Adrenal gland (tissue), 12 donors: ENCODE data around the gene LHFPL6. TPM values are rescaled to one million over a fixed set of nuclear protein-coding genes. Genes with fewer than 3 reads are reported as not detected.

Source experiments
- DNase-seq, 7 donors: peaks; one replicate each; pipeline ENCODE4 v3.0.0-alpha.2; 2019 to 2020
- H3K27ac ChIP-seq, 5 donors: fragments of 200-600 bp; sonication (generic) in 4 of 5; 1 replicate in 3 of 5; 2 replicates in 2 of 5; pipeline versions ENCODE4 v1.5.1 to v1.8.0; 2016 to 2020; ENCODE audit warnings: mild to moderate bottlenecking in 1 of 5
- H3K27me3 ChIP-seq: fragments of 200-600 bp; 2 replicates; pipeline ENCODE4 v1.8.0; 2021
- H3K36me3 ChIP-seq, 2 donors: fragments of 200-600 bp; replicated peaks in 1 of 2; 1 replicate in 1 of 2; 2 replicates in 1 of 2; pipeline versions ENCODE4 v1.5.1 to v1.8.0; 2018 to 2022
- H3K4me1 ChIP-seq, 2 donors: fragments of 200-600 bp; replicated peaks in 1 of 2; 1 replicate in 1 of 2; 2 replicates in 1 of 2; pipeline versions ENCODE4 v1.5.1 to v1.8.0; 2018 to 2021
- H3K4me3 ChIP-seq, 4 donors: fragments of 200-600 bp; sonication (generic) in 3 of 4; one replicate each; pipeline ENCODE4 v1.5.1; 2016 to 2018
- H3K9me3 ChIP-seq, 3 donors: fragments of 200-600 bp; sonication (generic) in 1 of 3; replicated peaks in 1 of 3; 1 replicate in 2 of 3; 2 replicates in 1 of 3; pipeline versions ENCODE4 v1.5.1 to v1.8.0; 2016 to 2021
- POLR2A ChIP-seq, 2 donors: fragments of 450-650 bp; IDR thresholded peaks; one replicate each; pipeline ENCODE4 v1.6.1; 2017; ENCODE audit warnings: antibody characterized with exemption in 2 of 2, mild to moderate bottlenecking in 2 of 2, moderate library complexity in 1 of 2
- WGBS, 4 donors: extraction: QIAGEN DNeasy Blood & Tissue Kit in 2 of 4; methylation state at CpG; one replicate each; pipeline versions ENCODE4 v1.1.5 to v1.1.7; 2013 to 2017; 5-methylcytosine and 5-hydroxymethylcytosine counted together
- intact Hi-C, 2 donors: fragments of 100-400 bp; cut with DNase I; formaldehyde crosslinking; loops; one replicate each; pipeline versions ENCODE4 v1.14.1 to v1.15.0; 2022 to 2023
- polyA plus RNA-seq, 3 donors: library from polyadenylated mRNA; stranded (reverse); fragments of 200-250 nt in 2 of 3; fragments of 350-450 nt in 1 of 3; fragmentation: Illumina TruSeq in 1 of 3; extraction: RNeasy Lipid Tissue Mini Kit (QIAGEN cat#74804) in 1 of 3; gene quantifications; one replicate each; pipeline ENCODE4 v1.2.3, GENCODE V29; 2013 to 2014
- total RNA-seq, 9 donors: library from RNA; depleted of rRNA in 4 of 9; stranded (reverse); fragments of >200 nt in 4 of 9; fragments of 120-200 nt in 1 of 9; fragmentation: NEBNext Ultra II Directional in 1 of 9; extraction: Animal tissue kit (Norgen Biotek cat#: 25700) in 1 of 9; gene quantifications; one replicate each; pipeline versions ENCODE4 v1.1.0 to v1.2.4, GENCODE V29; 2013 to 2023
- TF ChIP-seq, protein P1 (sequence below), 6 experiments: fragments of 450-650 bp in 4 of 6; fragments of 200-600 bp in 2 of 6; sonication (generic) in 1 of 6; IDR thresholded peaks; 1 replicate in 5 of 6; 2 replicates in 1 of 6; pipeline versions ENCODE4 v1.5.1 to v1.8.0; 2016 to 2021; ENCODE audit warnings: antibody characterized with exemption in 6 of 6, mild to moderate bottlenecking in 2 of 6, moderate library complexity in 1 of 6
- donor health status: healthy with polysubstance abuse.
- donor health status: Bipolar disorder and iron deficiency.
- donor health status: DM: yes; HTN: yes; CAD: no.
- donor health status: DM: no; HTN: no; CAD: no.
- donor health status: DM: no; HTN: no; CAD: no.
- donor health status: DM: yes; HTN: yes; CAD: no.

Gene LHFPL6
- total and polyA plus RNA-seq, 12 donors = 28.9 to 113 (median 46.6) TPM

DNA sequence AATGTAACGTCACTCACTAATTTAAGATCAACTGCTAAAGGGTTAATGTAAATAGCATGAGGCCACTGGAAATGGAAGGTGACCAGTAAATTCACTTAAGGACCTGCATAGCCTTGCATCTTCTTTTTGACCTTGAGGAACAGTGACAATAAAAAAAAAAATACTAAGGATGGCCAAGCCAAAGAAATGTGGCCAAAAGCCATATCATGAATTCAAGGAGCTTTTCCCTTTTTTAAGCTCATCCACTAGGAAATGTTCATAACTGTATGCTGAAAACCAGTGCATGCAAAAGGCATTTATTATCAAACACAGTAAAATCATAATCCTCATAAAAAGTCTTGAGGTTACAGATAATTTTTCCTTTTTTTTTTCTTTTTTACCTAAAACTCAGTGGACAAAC is 77.5 kb downstream of the LHFPL6 start:
- no peak for DNase-seq
- 30 to 44% (median 40%) methylated on average over 1 of the region's 1 CpG for WGBS, 4 donors
- H3K4me1 ChIP-seq = peaks cover 5 to 23% of the 10 kb centered on the region in 2 donors
- no peak overlapping the region for H3K27ac ChIP-seq
- H3K4me3 ChIP-seq = no peak overlapping the region
- TF ChIP-seq, protein P1, sequence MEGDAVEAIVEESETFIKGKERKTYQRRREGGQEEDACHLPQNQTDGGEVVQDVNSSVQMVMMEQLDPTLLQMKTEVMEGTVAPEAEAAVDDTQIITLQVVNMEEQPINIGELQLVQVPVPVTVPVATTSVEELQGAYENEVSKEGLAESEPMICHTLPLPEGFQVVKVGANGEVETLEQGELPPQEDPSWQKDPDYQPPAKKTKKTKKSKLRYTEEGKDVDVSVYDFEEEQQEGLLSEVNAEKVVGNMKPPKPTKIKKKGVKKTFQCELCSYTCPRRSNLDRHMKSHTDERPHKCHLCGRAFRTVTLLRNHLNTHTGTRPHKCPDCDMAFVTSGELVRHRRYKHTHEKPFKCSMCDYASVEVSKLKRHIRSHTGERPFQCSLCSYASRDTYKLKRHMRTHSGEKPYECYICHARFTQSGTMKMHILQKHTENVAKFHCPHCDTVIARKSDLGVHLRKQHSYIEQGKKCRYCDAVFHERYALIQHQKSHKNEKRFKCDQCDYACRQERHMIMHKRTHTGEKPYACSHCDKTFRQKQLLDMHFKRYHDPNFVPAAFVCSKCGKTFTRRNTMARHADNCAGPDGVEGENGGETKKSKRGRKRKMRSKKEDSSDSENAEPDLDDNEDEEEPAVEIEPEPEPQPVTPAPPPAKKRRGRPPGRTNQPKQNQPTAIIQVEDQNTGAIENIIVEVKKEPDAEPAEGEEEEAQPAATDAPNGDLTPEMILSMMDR (IDR thresholded peaks at IDR 0.05) = no peak
- TF ChIP-seq POLR2A (IDR thresholded peaks at IDR 0.05) = no peak
- intact Hi-C loops = no loop called here
- no peaks in the 10 kb centered on the region for H3K36me3 ChIP-seq
- no peaks in the 10 kb centered on the region for H3K27me3 ChIP-seq
- H3K9me3 ChIP-seq = no peaks in the 10 kb centered on the region

DNA sequence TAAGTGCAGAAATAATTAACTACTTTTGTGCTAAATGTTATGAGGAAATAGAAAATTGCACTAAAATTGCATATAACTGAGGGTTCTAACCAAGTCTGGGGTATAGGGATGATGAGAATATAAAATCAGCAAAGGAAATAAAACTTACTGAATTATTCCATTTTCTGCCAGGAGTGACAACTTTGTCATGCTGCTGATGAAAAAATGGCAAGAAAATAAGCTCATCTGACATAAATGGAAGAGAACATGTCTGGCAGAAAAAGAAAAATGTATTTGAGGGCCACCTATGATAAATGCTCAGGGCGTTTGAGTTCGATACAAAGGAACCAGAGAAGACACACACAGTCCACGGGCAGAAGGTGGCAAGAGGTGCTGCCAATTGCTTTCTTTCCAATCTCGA is 78.2 kb downstream of the LHFPL6 start:
- no peak for TF ChIP-seq POLR2A (IDR thresholded peaks at IDR 0.05)
- TF ChIP-seq, protein P1 (IDR thresholded peaks at IDR 0.05) = no peak
- Histone ChIP-seq H3K9me3 (no peaks in the 10 kb centered on the region), H3K4me3 (no peak overlapping the region), H3K27me3 (no peaks in the 10 kb centered on the region), H3K36me3 (no peaks in the 10 kb centered on the region), H3K4me1 (peaks cover 5 to 23% of the 10 kb centered on the region in 2 donors), H3K27ac (no peak overlapping the region)
- DNase-seq = no peak
- 78 to 94% (median 83%) methylated on average over 4 of the region's 4 CpGs for WGBS, 4 donors
- intact Hi-C loops = no loop called here

DNA sequence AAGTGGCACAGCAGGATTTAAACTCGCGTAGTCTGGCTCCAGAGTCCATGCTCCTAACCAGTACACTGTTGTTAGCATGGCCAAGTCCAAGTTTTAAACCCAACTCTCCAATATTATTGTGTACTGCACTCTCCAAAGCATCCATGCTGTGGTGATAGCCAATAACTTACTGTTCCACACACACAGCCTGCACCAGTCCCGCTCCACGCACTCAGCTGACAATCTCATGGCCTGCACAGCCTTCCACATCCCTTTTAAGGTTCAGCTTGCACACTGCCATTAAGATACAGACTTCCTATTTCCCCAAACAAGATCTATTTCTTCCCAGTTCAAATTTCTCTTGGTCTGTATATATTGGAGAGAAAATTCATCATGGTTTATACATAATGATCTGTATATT is 80.7 kb downstream of the LHFPL6 start:
- WGBS, 4 donors = 98 to 99% (median 98%) methylated on average over 4 of the region's 4 CpGs
- no peak overlapping the region for H3K4me3 ChIP-seq
- H3K27me3 ChIP-seq = no peaks in the 10 kb centered on the region
- no peaks in the 10 kb centered on the region for H3K36me3 ChIP-seq
- H3K27ac ChIP-seq = no peak overlapping the region
- no peaks in the 10 kb centered on the region for H3K9me3 ChIP-seq
- no peak for DNase-seq
- intact Hi-C loops = no loop called here
- TF ChIP-seq POLR2A (IDR thresholded peaks at IDR 0.05) = no peak
- TF ChIP-seq, protein P1 (IDR thresholded peaks at IDR 0.05) = no peak
- H3K4me1 ChIP-seq = peaks cover 0 to 14% of the 10 kb centered on the region in 2 donors

DNA sequence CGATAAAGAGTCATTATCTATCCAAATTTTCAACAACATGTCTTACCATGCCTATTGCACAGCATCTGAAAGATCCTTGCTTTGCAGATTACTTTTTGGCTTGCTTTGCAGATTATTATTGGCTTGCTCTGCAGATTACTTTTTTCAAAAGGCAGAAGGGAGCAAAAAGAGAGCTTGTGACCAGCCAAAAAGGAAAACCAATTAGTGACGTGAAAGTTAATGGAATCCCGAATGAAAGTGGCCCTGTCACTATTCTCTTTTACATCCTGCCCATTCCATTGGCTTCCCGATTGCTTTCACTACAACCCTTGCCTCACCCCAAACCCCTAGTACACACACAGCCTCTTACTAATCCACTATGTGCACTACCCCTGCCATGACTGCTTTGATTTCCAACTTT is 81.3 kb downstream of the LHFPL6 start:
- H3K27ac ChIP-seq = no peak overlapping the region
- DNase-seq = no peak
- intact Hi-C loops = no loop called here
- no peak overlapping the region for H3K4me3 ChIP-seq
- no peaks in the 10 kb centered on the region for H3K9me3 ChIP-seq
- TF ChIP-seq, protein P1 (IDR thresholded peaks at IDR 0.05) = no peak
- TF ChIP-seq POLR2A (IDR thresholded peaks at IDR 0.05) = no peak
- H3K4me1 ChIP-seq = peaks cover 0 to 14% of the 10 kb centered on the region in 2 donors
- 77 to 83% (median 80%) methylated on average over 4 of the region's 4 CpGs for WGBS, 4 donors
- no peaks in the 10 kb centered on the region for H3K36me3 ChIP-seq
- no peaks in the 10 kb centered on the region for H3K27me3 ChIP-seq
